Activated T-cell treated with anti-CD3 and anti-CD28 coated beads, Interleukin-2, amount 50 U/mL, for 1 hour (primary cell): ENCODE measurements around the gene NARS2.
"Not testable (repeated sequence)": the region's sequence is repeated elsewhere in the genome, so short reads cannot be mapped to it uniquely, and the experiment has no call there.

ENCODE experiments used
- DNase-seq: peaks from one replicate; pipeline ENCODE4 v3.0.0-alpha.2; 2020

NARS2 gene

GRCh38 chr11:78574386-78575381 is at the start of gene NARS2:
Gene NARS2, minus strand, starts transcription at chr11:78574864. Its CDS starts 376 bp downstream, at chr11:78574488.
- DNase-seq = peak; percentile 96

GRCh38 chr11:78622666-78623065 is 48.0 kb upstream of the NARS2 start:
- no peak for DNase-seq

DNA sequence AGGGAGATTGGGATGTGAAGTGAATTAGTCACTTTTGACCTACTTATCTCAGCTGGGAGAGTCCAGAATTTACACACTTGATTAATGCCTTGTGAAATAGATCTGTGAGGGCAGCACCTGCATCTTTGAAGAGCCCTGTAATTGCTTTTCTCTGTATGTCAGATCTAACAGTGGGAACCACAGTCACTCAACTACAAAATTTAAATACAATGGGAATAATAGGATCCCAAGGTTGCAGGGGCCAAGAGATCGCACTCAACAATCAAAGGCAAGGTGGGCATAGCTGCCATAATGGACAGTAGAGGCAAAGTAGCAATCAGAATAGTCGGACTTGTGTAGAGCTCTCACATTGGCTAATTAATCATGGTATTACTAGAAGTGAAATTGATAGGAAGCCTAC is 45.5 kb upstream of the NARS2 start:
- no peak for DNase-seq

DNA sequence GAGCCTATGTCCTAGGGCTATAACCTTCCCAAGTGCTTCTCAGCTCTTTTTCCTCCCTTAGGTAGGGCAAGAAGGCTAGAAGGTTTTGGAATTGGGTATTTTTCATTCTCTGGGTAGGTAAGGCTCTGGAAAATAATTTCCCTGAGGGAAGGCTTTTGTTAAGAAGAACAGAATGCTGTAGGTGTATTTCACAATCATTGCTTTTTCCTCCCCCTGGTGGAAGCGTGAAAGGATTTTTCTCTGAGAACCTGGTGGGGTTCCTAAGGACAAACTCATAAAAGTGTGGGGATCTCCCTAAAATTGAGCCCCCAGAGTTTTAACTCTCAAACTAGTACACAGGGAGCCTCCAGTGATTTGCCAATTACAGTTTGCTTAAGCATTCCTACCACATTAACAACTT is 41.1 kb upstream of the NARS2 start:
- no peak for DNase-seq

- no peak for DNase-seq
These were observed 38.7 kb upstream of the NARS2 start for GRCh38 chr11:78613378-78613813.

- no peak for DNase-seq
These were observed 38.2 kb upstream of the NARS2 start for GRCh38 chr11:78612721-78613377.

DNA sequence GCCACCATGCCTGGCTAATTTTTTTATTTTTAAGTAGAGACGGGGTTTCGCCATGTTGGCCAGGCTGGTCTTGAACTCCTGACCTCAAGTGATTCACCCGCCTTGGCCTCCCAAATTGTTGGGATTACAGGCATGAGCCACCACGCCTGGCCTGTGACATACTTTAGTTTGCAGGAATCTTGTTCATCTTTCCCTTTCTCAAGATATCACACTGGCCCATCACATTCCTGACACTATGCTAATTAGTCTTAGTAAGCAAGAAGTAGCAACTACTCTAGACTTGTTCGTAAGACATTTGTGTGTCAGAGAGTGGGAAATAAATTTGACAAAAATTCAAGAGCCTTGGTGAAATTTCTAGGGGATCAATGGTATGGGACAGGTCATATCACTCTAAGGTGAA is 34.7 kb upstream of the NARS2 start:
- DNase-seq = not testable (repeated sequence)

- no peak for DNase-seq
These were observed 33.0 kb upstream of the NARS2 start for GRCh38 chr11:78607696-78608095.

DNA sequence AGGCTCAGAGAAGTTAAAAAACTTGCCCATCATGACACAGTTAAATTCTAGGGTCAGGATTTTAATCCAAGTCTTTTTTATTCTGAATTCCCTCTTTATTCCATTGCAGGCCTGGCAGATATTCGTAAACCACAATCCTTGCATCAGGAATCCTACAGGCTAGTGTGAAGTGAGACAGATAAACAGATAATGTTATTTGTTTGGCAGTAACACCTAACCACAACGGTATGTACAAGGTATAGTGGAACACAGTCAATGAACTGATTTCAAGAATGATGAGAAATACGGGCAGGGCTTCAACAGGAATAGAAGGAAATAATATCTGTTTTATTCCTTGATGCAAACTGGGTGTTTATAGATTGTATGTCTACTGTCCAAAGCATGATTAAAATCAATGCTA is 32.0 kb upstream of the NARS2 start:
- no peak for DNase-seq

- DNase-seq = no peak
These were observed 30.6 kb upstream of the NARS2 start for GRCh38 chr11:78605296-78605695.

DNA sequence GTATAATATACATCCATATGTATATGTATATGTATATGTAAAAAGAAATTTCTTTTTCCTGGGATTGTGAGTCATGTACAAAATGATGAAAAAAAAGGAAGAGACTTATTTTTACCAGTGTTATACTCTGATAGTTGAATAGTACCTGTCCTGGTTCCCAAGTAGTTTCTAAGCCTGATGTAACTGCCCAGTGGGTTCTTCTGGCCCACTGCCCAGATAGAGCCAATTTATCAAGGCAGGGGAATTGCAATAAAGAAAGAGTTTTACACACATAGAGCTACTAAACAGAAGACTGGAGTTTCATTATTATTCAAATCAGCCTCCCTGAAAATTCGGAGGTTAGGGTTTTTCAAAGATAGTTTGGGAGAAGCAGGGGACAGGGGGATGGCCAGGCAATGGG is 29.1 kb upstream of the NARS2 start:
- DNase-seq = no peak

DNA sequence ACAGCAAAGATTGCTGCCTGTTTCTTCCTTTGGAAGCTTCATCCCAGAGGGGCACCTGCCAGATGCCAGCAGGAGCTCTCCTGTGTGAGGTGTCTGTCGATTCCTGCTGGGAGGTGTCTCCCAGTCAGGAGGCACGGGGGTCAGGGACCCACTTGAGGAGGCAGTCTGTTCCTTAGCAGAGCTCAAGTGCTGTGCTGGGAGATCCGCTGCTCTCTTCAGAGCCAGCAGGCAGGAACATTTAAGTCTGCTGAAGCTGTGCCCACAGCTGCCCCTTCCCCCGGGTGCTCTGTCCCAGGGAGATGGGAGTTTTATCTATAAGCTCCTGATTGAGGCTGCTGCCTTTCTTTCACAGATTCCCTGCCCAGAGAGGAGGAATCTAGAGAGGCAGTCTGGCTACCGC is 28.1 kb upstream of the NARS2 start:
- DNase-seq = not testable (repeated sequence)

GRCh38 chr11:78601066-78601465 is 26.4 kb upstream of the NARS2 start:
- DNase-seq = not testable (repeated sequence)

DNA sequence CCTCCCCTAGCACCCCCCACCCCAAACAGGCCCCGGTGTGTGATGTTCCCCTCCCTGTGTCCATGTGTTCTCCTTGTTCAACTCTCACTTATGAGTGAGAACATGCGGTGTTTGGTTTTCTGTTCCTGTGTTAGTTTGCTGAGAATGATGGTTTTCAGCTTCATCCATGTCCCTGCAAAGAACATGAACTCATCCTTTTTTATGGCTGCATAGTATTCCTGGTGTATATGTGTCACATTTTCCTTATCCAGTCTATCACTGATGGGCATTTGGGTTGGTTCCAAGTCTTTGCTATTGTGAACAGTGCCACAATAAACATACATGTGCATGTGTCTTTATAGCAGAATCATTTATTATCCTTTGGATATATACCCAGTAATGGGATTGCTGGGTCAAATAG is 22.9 kb upstream of the NARS2 start:
- not testable (repeated sequence) for DNase-seq

- DNase-seq = no peak
These were observed 20.9 kb upstream of the NARS2 start for GRCh38 chr11:78595436-78596130.

DNA sequence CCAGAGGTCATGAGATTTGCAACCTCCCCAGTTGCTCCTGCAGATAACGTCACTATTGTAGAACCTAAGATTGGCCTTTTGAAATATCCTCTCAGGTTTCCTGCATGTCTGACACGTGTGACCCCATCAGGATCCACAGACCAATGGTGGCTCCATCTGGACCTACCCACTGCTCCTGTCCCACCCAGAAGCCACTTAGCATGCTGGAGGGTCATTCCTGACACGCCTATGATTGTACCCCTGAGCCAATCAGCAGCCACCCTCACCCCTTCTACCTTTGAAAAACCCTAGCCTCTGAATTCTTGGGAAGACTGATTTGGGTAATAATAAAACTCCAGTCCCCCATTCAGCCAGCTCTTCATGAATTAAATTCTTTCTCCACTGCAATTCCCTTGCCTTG is 20.1 kb upstream of the NARS2 start:
- no peak for DNase-seq

- DNase-seq = no peak
These were observed 13.9 kb upstream of the NARS2 start for GRCh38 chr11:78588517-78588916.

DNA sequence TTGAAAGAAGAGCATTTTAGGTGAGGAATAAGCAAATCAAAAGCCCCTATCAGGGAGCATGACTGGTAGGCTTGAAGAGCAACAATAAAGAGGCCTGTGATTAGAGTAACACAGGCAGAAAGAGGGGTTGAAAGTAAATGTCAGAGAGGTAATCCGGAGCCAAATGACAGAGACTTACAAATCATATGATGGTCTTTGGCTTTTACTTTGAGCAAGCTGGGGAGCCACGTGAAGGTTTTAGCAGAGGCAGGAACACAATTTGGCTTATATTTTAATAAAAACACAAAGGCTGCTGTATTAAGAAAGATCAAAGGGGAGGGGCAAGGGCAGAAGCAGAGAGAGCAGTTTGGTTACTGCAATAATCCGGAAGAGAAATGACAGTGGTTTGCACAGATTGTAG is 12.8 kb upstream of the NARS2 start:
- DNase-seq = no peak

DNA sequence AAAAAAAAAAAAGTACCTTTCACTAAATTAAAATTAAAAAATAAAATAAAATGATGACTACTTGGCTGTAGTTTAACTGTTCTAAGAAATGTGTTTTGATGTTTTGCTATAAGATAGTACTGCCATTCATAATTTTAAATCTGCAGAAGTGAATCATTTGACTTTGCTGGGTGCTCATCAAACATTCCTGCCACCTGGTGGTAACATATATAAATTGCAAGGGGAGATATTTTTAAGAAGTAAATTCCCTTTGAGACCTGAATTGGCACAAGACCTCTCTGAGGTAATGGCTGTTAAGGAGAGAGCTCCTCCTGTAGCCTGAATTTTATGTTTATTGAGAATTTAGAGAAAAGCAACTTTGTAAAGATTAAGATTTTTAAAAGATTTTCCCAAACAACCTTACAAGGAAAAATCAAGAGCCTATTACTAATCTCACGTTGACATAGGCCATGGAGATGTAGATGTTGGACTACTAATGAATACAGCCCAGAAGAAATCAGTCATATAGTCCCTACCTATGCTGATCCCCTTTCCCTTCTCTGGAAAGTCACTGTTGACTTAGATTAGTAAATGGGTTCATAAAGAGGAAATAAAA is 11.9 kb upstream of the NARS2 start:
- DNase-seq = no peak

- DNase-seq = no peak
These were observed 9.2 kb upstream of the NARS2 start for GRCh38 chr11:78583889-78584288.

GRCh38 chr11:78577495-78577894 is 2.8 kb upstream of the NARS2 start:
- DNase-seq = no peak

DNA sequence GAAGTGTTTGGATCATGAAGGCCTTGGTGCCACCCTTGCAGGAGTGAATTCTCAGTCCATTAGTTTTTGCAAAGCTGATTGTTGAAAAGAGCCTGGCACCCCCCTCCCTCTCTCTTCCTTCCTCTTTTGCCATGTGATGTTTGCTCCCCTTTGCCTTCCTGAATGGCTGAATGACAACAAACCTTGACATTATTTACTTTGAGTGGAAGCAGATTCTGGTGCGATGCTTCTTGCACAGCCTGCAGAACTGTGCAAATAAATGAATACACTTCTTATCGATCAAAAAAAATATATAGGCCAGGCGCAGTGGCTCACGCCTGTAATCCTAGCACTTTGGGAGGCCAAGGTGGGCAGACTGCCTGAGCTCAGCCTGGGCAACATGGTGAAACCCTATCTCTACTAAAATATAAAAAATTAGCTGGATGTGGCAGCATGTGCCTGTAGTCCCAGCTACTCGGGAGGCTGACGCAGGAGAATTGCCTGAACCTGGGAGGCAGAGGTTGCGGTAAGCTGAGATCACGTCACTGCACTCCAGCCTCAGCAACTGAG is 2.0 kb upstream of the NARS2 start:
- DNase-seq = no peak

GRCh38 chr11:78575478-78575877 is 814 bp upstream of the NARS2 start:
- DNase-seq = no peak
